ENCODE measurements around the gene FMN1. TPM values are rescaled to one million over a fixed set of nuclear protein-coding genes. Genes with fewer than 3 reads are reported as not detected.

The FMN1 gene
- total RNA-seq, 1 donor from 2014 or later, result 1.6 TPM

- H3K36me3 Mint-ChIP-seq, result no peaks in the 10 kb centered on the region
- peaks cover 38% of the 10 kb centered on the region for H3K4me1 Mint-ChIP-seq
- no peak overlapping the region for H3K4me3 Mint-ChIP-seq
- no peaks in the 10 kb centered on the region for H3K9me3 Mint-ChIP-seq
- DNase-seq (ENCODE audit: low spot score in 2 of 2, unreplicated experiment in 2 of 2), result no peak
- no peaks in the 10 kb centered on the region for H3K27me3 Mint-ChIP-seq (ENCODE audit: low read depth)
- H3K27ac Mint-ChIP-seq, result no peak overlapping the region
- no peak for TF ChIP-seq CTCF (IDR thresholded peaks at IDR 0.05; ENCODE audit: unreplicated experiment)
Observed at GRCh38 chr15:33158366-33158765, 36.1 kb downstream of the FMN1 start.

GRCh38 chr15:33157371-33158037, 37.0 kb downstream of the FMN1 start:
- H3K36me3 Mint-ChIP-seq, result no peaks in the 10 kb centered on the region
- H3K4me1 Mint-ChIP-seq, result peaks cover 38% of the 10 kb centered on the region
- H3K27ac Mint-ChIP-seq, result no peak overlapping the region
- H3K9me3 Mint-ChIP-seq, result no peaks in the 10 kb centered on the region
- TF ChIP-seq CTCF (IDR thresholded peaks at IDR 0.05; ENCODE audit: unreplicated experiment), result no peak
- H3K4me3 Mint-ChIP-seq, result no peak overlapping the region
- DNase-seq (ENCODE audit: low spot score in 2 of 2, unreplicated experiment in 2 of 2), result no peak
- H3K27me3 Mint-ChIP-seq (ENCODE audit: low read depth), result no peaks in the 10 kb centered on the region

GRCh38 chr15:33155691-33156420, 38.7 kb downstream of the FMN1 start:
- Mint-ChIP-seq H3K27ac (peak overlapping the region; percentile 54), H3K9me3 (no peaks in the 10 kb centered on the region), H3K4me3 (no peak overlapping the region), H3K4me1 (peaks cover 32% of the 10 kb centered on the region), H3K27me3 (ENCODE audit: low read depth) (no peaks in the 10 kb centered on the region), H3K36me3 (no peaks in the 10 kb centered on the region)
- no peak for TF ChIP-seq CTCF (IDR thresholded peaks at IDR 0.05; ENCODE audit: unreplicated experiment)
- DNase-seq (ENCODE audit: low spot score in 2 of 2, unreplicated experiment in 2 of 2), result no peak

GRCh38 chr15:33154351-33155166, 40.0 kb downstream of the FMN1 start:
- H3K27ac Mint-ChIP-seq, result no peak overlapping the region
- no peak overlapping the region for H3K4me3 Mint-ChIP-seq
- no peak for TF ChIP-seq CTCF (IDR thresholded peaks at IDR 0.05; ENCODE audit: unreplicated experiment)
- H3K9me3 Mint-ChIP-seq, result no peaks in the 10 kb centered on the region
- DNase-seq (ENCODE audit: low spot score in 2 of 2, unreplicated experiment in 2 of 2), result no peak
- no peaks in the 10 kb centered on the region for H3K36me3 Mint-ChIP-seq
- H3K27me3 Mint-ChIP-seq (ENCODE audit: low read depth), result no peaks in the 10 kb centered on the region
- H3K4me1 Mint-ChIP-seq, result peaks cover 20% of the 10 kb centered on the region

- Mint-ChIP-seq H3K36me3 (no peaks in the 10 kb centered on the region), H3K27ac (no peak overlapping the region), H3K4me3 (no peak overlapping the region), H3K27me3 (ENCODE audit: low read depth) (no peaks in the 10 kb centered on the region), H3K4me1 (peaks cover 18% of the 10 kb centered on the region), H3K9me3 (no peaks in the 10 kb centered on the region)
- no peak for DNase-seq (ENCODE audit: low spot score in 2 of 2, unreplicated experiment in 2 of 2)
- TF ChIP-seq CTCF (IDR thresholded peaks at IDR 0.05; ENCODE audit: unreplicated experiment), result no peak
Observed at GRCh38 chr15:33153548-33153947, 41.0 kb downstream of the FMN1 start.

Measured in mesothelial cell of epicardium (in vitro differentiated cells).